ENCODE data around the gene MED13L.

MED13L gene

DNA sequence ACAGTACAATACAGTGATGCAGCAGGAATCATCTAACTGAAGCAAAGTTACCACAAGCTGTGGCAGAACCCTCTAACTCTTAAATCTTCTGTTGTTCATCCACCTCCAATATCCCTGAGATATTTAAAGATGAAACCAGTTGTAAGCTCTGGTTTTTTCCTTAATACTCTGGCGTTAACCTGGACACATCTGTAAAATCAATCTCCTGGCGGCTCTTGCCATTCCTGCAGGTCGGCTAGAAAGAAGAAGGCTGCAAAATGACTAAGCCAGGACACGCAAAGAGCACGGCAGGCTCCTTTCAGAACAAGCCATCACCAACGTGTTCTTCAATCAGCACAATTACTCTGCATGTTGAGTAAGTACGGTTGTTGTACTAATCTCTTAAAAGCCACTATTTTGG, 309.3 kb downstream of the MED13L start:
- DNase-seq (ENCODE audit: low spot score), result no peak

DNA sequence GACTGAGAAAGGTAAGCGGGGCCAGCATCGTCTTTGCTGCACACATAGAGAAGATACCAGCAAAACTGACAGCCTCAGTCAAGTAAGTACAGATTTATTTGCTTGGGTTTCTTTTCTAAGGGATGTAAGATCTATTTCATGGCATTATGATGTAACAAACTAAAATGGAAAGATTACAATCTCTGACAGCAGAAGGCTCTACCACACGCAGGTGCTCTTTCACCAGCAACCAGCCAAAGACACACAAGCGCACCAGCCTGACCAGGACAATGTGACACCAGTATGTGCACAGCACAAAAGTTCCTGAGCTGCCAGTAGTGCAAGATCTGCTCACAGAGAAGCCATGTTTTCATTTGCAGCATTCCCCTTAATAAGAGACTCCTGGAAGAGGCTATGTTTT, 311.1 kb downstream of the MED13L start:
- DNase-seq (ENCODE audit: low spot score), result no peak

DNA sequence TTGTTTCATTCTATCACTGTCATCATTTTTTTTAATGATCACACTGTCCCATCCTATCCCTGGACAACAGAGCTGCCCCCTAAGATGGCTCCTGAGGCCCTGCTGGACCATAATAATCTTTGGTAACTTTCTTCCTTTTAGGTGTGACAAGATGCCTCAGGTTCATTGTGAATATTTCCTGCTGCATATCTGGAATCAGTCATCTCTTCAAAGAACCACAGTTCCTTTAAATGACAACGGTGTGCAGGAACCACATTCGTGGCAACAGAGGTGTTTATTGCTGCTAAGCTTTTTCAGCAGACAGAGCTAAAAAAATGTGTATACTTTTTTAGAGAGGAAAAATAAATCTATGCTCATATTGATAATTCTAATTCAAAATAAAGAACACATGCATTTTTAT, 312.9 kb downstream of the MED13L start:
- DNase-seq (ENCODE audit: low spot score), result no peak

DNA sequence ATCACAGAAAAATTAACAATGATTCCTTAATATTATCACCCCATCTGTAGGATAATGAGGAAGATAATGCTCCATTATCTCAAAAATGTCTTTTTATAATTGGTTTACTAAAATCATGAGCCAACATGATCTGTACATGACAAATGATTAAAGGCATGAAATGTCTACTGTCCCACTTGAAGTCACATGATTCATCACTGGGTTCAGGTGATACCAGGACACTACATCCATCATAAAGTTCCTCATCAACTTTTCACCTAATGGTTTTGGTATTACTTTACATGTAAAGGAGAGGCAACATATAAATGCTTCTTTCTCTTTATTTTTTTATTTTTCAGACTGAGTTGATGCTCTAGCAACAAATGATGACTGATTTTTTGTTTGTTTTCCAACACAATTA, 313.3 kb downstream of the MED13L start:
- no peak for DNase-seq (ENCODE audit: low spot score)

DNA sequence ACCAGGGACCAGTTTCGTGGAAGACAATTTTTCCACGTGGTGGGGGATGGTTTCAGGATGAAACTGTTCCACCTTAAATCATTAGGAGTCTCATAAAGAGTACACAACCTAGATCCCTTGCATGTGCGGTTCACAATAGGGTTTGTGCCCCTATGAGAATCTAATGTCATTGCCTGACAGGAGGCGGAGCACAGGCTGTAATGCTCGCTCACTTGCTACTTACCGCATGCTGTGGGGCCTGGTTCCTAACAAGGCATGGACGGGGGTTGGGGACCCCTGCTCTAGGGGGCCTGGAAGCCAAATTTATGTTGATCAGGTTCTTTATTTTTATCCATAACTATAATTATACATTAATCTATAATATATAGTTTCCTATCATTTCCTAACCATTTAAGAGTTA, 315.3 kb downstream of the MED13L start:
- no peak for DNase-seq (ENCODE audit: low spot score)

DNA sequence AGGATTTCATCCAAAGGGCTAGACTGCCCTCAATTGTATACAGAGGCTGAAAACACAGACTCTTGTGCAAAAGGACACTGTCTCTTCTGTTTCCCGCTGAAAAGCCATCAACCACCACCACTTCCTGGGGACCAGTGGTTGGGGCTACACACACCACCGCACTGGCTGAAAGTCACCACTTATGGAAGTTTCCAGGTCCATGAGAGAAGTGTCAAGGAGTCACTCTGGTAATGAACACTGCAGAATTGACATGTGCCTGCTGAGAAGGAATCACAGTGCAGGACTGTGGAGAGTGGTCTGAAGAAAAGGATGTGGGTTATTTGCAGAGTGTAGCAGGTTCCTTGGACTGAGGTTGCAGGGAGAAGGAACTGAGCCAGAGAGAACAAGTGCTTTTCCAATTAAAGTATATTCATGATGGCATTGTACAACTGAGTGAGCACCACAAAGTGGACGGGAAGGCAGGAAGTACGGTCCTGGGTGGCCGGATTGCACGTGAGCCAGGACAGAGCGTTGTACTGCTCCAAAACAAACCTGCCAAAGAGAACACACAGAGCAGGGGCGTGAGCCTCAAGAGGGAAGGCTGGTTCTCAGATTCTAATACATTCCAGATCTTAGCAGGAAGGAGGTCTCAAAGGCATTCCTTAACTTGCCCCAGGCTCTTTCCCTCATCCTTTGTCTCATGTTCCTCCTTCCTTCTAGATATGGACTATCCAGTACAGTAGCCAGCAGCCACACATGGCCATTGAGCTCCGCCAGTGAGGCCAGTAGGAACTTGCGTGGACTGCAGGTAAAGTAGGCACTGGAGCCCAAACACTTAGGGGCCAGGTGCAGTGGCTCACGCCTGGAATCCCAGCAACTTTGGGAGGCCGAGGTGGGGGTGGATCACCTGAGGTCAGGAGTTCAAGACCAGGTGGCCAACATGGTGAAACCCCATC, 316.4 kb downstream of the MED13L start:
- DNase-seq (ENCODE audit: low spot score), result no peak

DNA sequence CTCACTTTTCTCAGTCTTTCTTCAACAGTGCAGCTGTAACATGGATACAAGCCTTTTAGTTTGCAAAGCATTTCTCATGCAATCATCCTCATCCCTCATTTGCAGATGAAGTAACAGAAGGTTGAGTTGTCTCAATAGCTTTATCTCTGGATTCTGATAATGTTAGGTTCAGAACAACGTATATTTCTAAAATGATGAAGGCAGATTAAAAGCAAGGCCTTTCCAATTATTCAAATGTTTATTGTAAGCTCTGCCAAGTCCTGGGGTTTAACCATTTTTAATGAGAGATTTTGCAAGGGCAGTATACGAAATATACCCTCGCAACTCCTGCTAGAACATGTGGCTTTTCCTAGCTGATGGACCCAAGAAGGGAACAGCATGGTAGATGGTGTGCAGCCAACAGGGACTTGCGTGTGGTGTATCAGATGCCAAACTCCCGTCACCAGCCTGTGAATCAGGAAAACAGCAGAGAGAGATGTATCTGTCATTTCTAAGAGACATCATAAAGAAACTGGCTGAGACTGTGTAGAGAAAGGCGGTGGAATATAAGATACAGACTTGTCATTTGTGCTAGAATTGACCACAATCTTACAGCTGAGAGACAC, 319.7 kb downstream of the MED13L start:
- no peak for DNase-seq (ENCODE audit: low spot score)

DNA sequence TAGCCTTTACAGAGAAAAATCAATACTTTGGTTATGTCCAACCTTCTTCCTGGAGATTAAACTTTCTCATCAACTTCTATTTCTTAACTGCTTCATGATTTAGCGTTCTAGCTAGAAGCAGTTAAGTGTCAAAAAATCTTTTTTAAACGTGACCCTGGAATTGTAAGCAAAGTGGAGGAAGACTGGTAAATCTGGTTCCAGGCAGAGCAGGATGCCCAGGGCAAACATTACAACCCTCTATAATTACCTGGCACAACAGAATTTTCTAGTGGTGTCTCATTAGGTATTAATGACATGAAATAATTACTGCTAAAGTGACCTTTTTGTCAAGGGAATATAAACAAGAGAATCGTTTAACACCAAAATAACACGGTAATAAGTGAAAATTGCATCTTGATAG, 320.8 kb downstream of the MED13L start:
- DNase-seq (ENCODE audit: low spot score), result no peak

DNA sequence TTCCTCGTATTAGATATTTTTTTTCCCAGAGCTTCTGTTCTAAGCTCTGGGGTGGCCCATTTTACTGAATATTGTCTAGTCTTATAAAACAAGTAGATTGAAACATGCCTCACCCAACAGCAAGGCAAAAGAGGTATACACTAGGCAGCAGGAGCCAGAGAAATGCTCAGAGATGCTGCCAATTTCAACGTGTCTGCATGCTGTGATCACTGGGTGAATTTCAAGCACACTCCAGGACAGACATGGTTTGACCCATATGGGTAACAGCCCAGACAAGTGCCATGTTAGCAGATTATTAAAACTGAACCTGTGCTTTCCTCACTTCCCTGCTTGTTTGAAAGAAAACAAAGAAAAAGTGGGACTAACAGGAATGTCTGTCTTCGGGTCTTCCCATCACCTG, 321.3 kb downstream of the MED13L start:
- DNase-seq (ENCODE audit: low spot score), result no peak

DNA sequence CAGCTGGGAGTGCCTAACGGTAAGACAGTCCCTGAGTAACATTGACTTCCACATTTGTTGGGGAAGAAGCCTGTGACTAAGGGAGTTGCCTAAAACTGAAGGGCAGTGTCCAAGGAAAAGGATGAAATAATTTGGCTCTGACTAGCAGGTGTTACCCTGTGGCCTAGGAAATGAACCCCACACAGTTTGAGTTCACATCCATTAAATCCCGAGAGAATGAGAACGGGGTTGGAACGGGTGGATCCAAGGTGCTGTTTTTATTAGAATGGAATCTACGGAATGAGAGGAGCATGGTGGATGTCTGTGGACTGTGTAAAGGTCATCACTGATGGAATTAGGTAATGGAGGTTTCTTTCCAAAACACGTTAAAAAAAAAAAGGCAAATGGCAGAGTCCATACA, 324.0 kb downstream of the MED13L start:
- DNase-seq (ENCODE audit: low spot score), result no peak

DNA sequence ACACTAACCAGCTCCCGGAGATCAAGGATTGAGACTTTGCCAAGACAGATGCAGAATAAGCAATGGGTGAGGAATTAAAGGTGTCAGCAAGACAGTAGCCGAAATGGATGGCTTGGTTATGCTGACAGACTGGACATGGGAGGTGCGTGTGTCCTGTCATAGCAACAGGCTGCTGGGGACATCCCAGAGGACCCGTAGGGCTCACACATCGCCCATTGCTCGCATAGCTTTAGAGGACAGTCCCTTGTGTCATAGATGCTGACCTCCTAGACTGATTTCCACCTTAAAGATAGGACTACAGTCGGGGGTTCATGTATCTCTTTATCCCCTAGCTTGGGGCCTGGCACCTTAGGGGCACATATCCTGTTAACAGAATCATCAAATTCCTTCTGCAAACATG, 324.5 kb downstream of the MED13L start:
- DNase-seq (ENCODE audit: low spot score), result no peak

DNA sequence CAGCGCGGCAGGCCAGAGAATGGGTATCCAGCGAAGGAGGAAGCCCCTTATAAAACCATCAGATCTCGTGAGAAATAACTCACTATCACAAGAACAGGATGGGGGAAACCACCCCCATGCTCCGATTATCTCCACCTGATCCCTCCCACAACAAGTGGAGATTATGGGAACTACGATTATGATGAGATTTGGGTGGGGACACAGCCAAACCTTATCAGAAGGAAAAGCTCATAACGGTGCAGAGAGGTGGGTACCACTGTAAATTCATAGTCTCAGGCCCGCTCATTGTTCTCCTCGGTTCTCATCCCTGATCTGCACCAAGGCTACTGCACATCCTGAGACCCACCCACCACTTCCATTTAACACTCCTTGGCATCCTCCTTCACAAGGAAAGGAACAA, 326.5 kb downstream of the MED13L start:
- no peak for DNase-seq (ENCODE audit: low spot score)

DNA sequence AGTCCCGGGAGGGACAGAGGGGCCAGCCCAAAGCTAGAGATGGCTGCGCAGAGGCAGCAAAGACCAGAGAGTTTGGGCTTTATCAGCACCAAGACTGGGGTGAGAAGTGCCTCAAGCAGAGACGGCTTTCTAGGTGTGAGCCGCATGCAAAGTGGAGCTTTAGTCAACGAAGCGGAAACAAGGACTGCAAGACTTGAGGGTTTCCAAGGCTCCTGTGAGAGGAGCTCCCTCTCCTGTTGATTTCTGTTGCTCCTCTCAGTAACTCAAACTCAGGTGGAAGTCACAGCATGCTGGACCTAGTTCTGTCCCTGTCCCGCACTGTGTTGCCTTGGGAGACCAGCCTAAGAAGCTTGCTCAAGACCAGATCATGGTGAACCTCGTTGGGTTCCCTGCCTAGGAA, 327.8 kb downstream of the MED13L start:
- no peak for DNase-seq (ENCODE audit: low spot score)

DNA sequence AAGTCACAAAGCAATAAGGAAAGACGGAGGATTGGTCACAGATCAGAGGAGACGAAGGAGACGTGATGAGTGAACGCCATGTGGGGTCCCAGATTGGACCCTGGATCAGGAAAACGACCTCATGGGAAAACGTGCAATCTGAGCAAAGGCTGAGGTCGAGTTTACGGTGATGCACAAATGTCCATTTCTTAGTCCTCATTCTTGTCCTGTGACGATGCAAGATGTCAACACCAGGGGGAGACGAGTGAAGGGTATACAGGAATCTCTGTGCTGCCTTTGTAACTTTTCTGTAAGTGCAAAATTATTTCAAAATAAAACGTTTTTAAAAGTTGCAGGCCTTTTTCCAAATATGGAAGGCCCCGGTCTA, 329.8 kb downstream of the MED13L start:
- no peak for DNase-seq (ENCODE audit: low spot score)

DNA sequence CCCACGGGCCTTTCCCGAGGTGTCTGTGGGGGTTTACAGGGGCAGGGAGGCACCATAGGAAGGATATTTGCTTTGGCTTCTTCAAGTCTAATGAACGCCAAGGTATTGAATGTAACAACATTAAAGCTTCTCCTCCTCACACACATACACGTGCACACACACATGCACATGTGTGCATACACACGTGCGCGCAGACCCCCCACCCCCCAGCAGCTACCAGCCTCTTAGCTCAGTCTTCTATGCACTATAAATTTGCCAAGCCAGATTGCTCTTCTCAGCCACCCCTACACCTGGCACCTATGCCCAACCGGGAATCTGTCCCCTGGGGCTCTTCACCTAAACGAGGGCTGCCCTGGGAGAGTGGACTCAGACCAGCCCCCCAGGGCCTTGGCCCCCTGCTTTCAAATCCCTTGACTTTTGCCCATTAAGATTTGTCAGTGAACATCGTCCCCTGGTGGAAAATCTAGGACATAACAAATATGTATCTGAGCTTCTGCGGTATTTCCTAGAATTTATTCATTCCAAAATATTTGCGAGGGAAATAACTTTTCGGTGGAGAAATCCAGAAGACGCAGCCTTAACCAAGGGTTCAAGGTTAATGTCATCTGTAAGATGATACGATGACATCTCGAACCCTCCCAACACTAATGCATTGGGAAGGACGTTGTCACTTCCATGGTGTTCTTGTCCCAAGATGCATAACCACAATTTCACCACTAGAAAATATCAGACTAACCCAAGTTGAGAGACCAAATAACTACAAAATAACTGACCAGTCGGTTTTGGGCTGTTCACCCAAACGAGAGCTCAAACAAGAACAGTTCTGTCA, 330.4 kb downstream of the MED13L start:
- DNase-seq (ENCODE audit: low spot score), result no peak

DNA sequence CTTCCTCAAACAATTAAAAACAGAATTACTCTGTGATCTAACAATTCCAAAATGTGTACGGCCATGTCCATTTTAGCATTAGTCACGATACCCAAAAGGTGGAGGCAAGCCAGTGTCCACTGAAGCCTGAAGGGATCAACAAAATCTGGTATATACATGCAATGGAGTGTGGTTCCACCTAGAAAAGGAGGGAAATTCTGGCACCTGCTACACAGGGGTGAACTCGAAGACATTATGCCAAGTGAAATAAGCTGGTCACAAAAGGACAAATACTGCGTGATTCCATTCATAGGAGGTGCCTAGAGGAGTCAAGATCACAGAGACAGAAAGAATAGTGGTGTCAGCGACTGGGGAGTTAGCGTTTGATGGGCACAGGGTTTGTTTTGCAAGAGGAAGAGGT, 331.4 kb downstream of the MED13L start:
- no peak for DNase-seq (ENCODE audit: low spot score)

DNA sequence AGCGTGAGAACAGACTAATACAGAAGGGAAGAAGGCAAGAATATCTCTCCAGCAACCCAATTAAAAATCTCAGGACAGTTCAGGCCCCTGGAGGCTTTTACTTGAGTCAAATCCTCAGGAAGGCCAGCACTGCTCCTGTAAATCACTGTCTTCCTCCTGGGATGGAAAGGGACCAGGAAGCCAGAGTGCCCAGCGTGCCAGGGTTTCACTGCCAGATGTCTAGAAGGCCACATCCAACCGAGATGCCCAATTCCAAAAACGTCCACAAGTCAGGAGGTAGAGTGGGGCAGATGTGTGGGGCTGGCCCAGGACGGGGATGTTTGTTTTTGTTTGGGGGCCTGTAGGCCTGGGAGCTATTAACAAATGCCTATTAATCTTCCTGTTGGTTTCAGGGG, 332.0 kb downstream of the MED13L start:
- DNase-seq (ENCODE audit: low spot score), result no peak

DNA sequence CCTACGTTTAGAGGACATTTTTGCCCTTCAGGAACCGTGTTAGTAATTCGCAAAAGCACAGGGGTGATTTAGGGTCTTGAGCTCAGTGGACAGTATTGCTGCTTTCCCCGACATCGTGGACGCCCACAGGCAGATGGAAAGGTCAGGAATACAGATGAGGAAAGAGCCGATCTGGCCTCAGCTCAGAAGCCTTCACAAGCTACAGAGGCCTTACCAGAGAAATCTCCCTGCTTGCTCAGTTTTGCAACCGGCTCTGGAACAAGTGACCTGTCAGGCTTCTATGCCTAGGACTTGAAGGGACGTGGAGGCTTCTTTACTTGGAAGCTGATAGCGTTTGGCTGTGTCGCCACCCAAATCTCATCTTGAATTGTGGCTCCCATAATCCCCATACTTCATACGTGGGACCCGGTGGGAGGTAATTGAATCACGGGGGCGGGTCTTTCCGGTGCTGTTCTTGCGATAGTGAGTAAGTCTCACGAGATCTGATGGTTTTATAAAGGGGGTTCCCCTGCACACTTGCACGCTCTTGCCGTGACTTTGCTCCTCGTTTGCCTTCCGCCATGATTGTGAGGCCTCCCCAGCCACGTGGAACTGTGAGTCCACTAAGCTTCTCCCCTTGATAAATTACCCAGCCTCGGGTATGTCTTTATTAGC, 332.5 kb downstream of the MED13L start:
- DNase-seq (ENCODE audit: low spot score), result no peak

DNA sequence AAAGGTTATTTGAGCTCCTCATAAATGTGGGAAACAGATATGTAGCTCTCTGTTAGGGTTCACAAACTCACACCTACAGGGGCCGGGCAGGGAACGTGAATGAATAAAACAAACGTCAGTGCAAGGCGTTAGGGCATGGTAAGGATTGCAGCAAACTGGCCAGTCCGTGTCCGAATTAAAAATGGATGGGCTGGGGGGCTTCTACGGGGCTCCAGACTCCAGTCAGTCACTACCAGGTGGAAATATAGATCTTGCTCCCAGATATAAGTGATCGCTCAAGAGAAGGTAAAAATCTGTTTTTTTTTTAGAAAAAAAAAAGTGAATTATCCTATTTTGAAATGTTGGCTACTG, 333.1 kb downstream of the MED13L start:
- DNase-seq (ENCODE audit: low spot score), result no peak

DNA sequence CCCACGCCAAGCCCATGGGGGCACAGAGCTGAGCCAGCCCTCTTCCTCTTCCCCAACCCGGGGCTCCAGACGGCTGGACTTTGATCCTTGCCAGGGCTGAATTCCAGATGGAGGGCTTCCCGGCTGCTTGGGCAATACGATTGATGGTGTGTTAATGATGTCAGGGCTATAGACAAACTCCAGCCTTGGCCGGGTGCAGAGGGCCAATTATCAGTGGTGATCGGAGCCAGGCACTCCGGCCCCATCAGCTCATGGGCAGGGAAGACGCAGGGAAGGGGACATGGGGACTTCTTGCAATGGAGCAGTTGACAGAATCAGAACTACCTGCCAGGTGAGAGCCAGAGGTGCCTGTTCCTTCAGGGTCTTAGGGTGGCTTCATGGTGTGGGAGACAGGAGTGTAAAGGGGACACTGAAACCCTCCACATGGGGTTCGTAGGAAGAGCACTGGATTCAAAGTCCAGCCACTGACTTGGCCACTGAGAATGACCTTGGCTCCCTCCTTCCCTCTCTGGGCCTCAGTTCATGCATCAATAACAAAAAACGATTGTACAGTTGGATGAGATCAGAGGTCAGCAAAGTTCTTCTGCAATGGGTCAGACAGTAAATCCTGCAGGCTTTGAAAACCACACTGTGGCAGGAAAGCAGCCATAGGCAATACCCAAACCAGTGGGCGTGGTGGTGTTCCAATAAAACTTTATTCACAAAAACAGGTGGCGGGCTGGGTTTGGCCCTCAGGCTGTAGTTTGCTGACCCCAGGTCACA, 333.7 kb downstream of the MED13L start:
- no peak for DNase-seq (ENCODE audit: low spot score)

DNA sequence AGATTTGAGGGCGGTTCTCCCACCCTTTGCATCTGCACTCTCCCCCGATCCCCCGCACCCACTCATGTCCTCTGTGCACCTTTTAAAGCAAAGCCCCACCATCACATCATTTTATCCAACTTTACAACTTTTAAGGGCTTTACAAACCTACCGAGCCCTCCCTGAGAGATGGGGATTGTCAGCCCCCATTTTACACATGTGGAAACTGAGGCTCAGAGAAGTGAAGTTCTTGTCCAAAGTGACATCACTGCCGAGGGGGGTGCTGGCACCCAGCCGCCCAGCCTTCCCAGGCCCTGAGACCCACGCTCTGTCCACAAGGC, 334.2 kb downstream of the MED13L start:
- no peak for DNase-seq (ENCODE audit: low spot score)

DNA sequence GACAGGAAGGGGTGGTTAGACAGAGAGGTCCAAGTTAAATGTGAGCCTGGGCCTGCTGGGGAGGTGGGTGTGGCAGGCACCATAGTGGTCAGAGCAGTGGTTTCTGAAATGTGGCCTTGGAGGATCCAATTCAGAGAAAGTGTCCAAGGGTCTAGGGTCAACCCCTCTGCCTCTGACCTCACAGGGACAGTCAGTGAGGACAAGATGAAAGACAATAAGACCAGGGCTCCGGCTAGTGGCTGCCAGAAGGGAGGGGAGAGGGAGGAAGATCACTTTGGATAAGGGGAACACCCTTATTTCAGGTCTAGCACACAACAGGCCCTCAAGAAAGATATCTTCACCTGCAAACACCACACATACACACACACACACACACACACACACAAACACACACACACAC, 335.1 kb downstream of the MED13L start:
- DNase-seq (ENCODE audit: low spot score), result no peak
